H1 (cell line): ENCODE results near the gene MARCHF10. TPM values are rescaled to one million over a fixed set of nuclear protein-coding genes. Genes with fewer than 3 reads are reported as not detected.

Source experiments
- CHD7 ChIP-seq: fragments of 300-600 bp; sonication (generic); IDR thresholded peaks from 2 replicates; pipeline ENCODE4 v1.7.1; 2012; ENCODE audit warnings: low read length, moderate library complexity, mild to moderate bottlenecking, inconsistent platforms; ENCODE audit not compliant: insufficient replicate concordance
- SUZ12 ChIP-seq: fragments of 200-600 bp; sonication (generic); IDR thresholded peaks from 2 replicates; pipeline ENCODE4 v1.6.1; 2012; ENCODE audit warnings: mild to moderate bottlenecking, inconsistent platforms, low read length, moderate library complexity, mixed read lengths
- TCF12 ChIP-seq: IDR thresholded peaks from 2 replicates; pipeline ENCODE4 v1.6.1; 2011; ENCODE audit warnings: low read depth, mild to moderate bottlenecking, low read length
- polyA plus RNA-seq, 7 experiments: library from polyadenylated mRNA; depleted of rRNA in 3 of 7; stranded (reverse) in 5 of 7; unstranded in 2 of 7; fragments of >200 nt in 5 of 7; fragments of 200-250 nt in 2 of 7; gene quantifications; 1 replicate in 5 of 7; 2 replicates in 1 of 7; 4 replicates in 1 of 7; pipeline versions ENCODE4 v1.2.1 to v1.2.3, GENCODE V29; 2011 to 2013; ENCODE audit warnings: missing spikeins in 2 of 7, mixed read lengths in 2 of 7
- total RNA-seq: library from RNA; stranded (reverse); fragmentation: NEBNext Ultra II Directional; extraction: Animal tissue kit (Norgen Biotek cat#: 25700); gene quantifications from 2 replicates; pipeline ENCODE4 v1.2.1, GENCODE V29; 2021
- TF ChIP-seq, protein P1 (sequence below): IDR thresholded peaks from 2 replicates; pipeline ENCODE4 v1.6.1; 2012; ENCODE audit warnings: inconsistent platforms

MARCHF10 gene
- total and polyA plus RNA-seq, 2 of the 8 experiments (the other 6 are each of a cell fraction or from before 2014, with no cell fraction given): 0.48 to 0.73 TPM

GRCh38 chr17:62732125-62732524 lies 76.0 kb downstream of the MARCHF10 start (continued):
- TF ChIP-seq CHD7: no peak
- no peak for TF ChIP-seq TCF12
- TF ChIP-seq, protein P1, sequence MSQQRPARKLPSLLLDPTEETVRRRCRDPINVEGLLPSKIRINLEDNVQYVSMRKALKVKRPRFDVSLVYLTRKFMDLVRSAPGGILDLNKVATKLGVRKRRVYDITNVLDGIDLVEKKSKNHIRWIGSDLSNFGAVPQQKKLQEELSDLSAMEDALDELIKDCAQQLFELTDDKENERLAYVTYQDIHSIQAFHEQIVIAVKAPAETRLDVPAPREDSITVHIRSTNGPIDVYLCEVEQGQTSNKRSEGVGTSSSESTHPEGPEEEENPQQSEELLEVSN: no peak
- TF ChIP-seq SUZ12: no peak
